GM12878 (cell line): ENCODE measurements around the gene ZBTB32. TPM values are rescaled to one million over a fixed set of nuclear protein-coding genes. Genes with fewer than 3 reads are reported as not detected.
A peak's percentile ranks its signal among the peaks of the same experiment; 100 is the strongest.

Source experiments
- ATAC-seq: fragments of 200-7000 bp; cut with Tn5 transposase; 3 replicates; pipeline ENCODE4 v1.9.1; 2020; ENCODE audit warnings: mild to moderate bottlenecking, moderate library complexity
- BruUV-seq: library from RNA; stranded (reverse); fragments of 400-500 nt; replicated peaks from 2 replicates; lab custom pipeline; 2021; lab: Mats Ljungman, UMichigan
- CTCF ChIA-PET: fragments of 300-600 bp; sonication (Branson Sonifier 250); formaldehyde crosslinking; extraction: SDS; loops from one replicate; lab custom pipeline; 2021; ENCODE audit warnings: inconsistent platforms; lab: Yijun Ruan, JAX
- POLR2A ChIA-PET: fragments of 350-600 bp; formaldehyde crosslinking; extraction: SDS; loops from one replicate; lab custom pipeline; 2021; ENCODE audit warnings: inconsistent platforms; lab: Charles Lee
- RAD21 ChIA-PET: fragments of 300-600 bp; sonication (Branson Sonifier 250); formaldehyde crosslinking; loops from one replicate; lab custom pipeline; 2023; ENCODE audit warnings: antibody characterized with exemption; ENCODE audit not compliant: unreplicated experiment; lab: Charles Lee
- SMC1A ChIA-PET: fragments of 300-600 bp; sonication (Branson Sonifier 250); formaldehyde crosslinking; loops from one replicate; lab custom pipeline; 2023; ENCODE audit not compliant: unreplicated experiment, uncharacterized antibody; lab: Charles Lee
- DNase-seq: peaks from one replicate; pipeline ENCODE4 v3.0.0-alpha.2; 2011; ENCODE audit warnings: low read depth, low spot score
- FAIRE-seq: peaks from 3 replicates; lab custom pipeline; 2011; peaks lifted over from hg19 to GRCh38; lab: Jason Lieb, UNC
- H2AFZ ChIP-seq: 2 replicates; pipeline ENCODE4 v1.6.0; 2011; ENCODE audit warnings: low read depth, low read length, control low read depth; ENCODE audit not compliant: control insufficient read depth
- H3K27ac ChIP-seq: 2 replicates; pipeline ENCODE4 v1.5.1; 2011; ENCODE audit warnings: control low read depth; ENCODE audit not compliant: control insufficient read depth, insufficient read depth
- H3K27me3 ChIP-seq, 2 experiments: replicated peaks in 1 of 2; 2 replicates each; pipeline versions ENCODE4 v1.6.0 to v1.6.1; 2011; ENCODE audit warnings: low read length in 1 of 2; ENCODE audit not compliant: control insufficient read depth in 2 of 2, insufficient read depth in 2 of 2
- H3K36me3 ChIP-seq, 2 experiments: 2 replicates each; pipeline ENCODE4 v1.5.1; 2011; ENCODE audit warnings: low read length in 1 of 2; ENCODE audit not compliant: control insufficient read depth in 2 of 2, insufficient read depth in 2 of 2
- H3K4me1 ChIP-seq: 2 replicates; pipeline ENCODE4 v1.6.1; 2011; ENCODE audit warnings: mild to moderate bottlenecking, low read length, moderate library complexity, mixed read lengths; ENCODE audit not compliant: control insufficient read depth, insufficient read depth
- H3K4me2 ChIP-seq: 2 replicates; pipeline ENCODE4 v1.6.0; 2011; ENCODE audit warnings: control low read depth; ENCODE audit not compliant: control insufficient read depth, insufficient read depth
- H3K4me3 ChIP-seq: fragments of 200-600 bp; sonication (generic); 2 replicates; pipeline ENCODE4 v1.5.1; 2016
- H3K79me2 ChIP-seq: 2 replicates; pipeline ENCODE4 v1.6.0; 2011; ENCODE audit warnings: low read length; ENCODE audit not compliant: control insufficient read depth, insufficient read depth
- H3K9ac ChIP-seq: 2 replicates; pipeline ENCODE4 v1.8.0; 2011; ENCODE audit warnings: low read length, control low read depth, mixed read lengths; ENCODE audit not compliant: control insufficient read depth, insufficient read depth
- H3K9me3 ChIP-seq: replicated peaks from 3 replicates; pipeline ENCODE4 v1.5.1; 2011; ENCODE audit warnings: mild to moderate bottlenecking, low read length; ENCODE audit not compliant: control insufficient read depth, insufficient read depth
- H4K20me1 ChIP-seq: 2 replicates; pipeline ENCODE4 v1.6.0; 2011; ENCODE audit not compliant: control insufficient read depth, insufficient read depth
- CREB1 ChIP-seq: IDR thresholded peaks from 2 replicates; pipeline ENCODE4 v1.6.1; 2012; ENCODE audit warnings: low read depth, mild to moderate bottlenecking, inconsistent platforms
- E2F4 ChIP-seq: IDR thresholded peaks from 2 replicates; pipeline ENCODE4 v1.6.1; 2012; ENCODE audit warnings: low read depth, low read length, improper control_type of control experiment
- EP300 ChIP-seq, 2 experiments: fragments of 150-350 bp in 1 of 2; IDR thresholded peaks; 2 replicates each; pipeline ENCODE4 v1.6.1; 2011 to 2012; ENCODE audit warnings: low read depth in 2 of 2, low read length in 2 of 2, borderline replicate concordance in 1 of 2, improper control_type of control experiment in 1 of 2, inconsistent platforms in 1 of 2; ENCODE audit not compliant: control insufficient read depth in 1 of 2
- HDGF ChIP-seq: fragments of 450-650 bp; IDR thresholded peaks from 2 replicates; pipeline ENCODE4 v1.6.1; 2016; ENCODE audit warnings: antibody characterized with exemption
- POLR2A ChIP-seq: IDR thresholded peaks from 2 replicates; pipeline ENCODE4 v1.6.1; 2011; ENCODE audit warnings: low read depth, mild to moderate bottlenecking, low read length
- WGBS: methylation state at CpG from one replicate; pipeline ENCODE4 v1.1.6; 2016; ENCODE audit warnings: low lambda C conversion rate; ENCODE audit not compliant: insufficient replicate concordance, insufficient coverage; ENCODE audit errors: missing lambda C conversion rate; 5-methylcytosine and 5-hydroxymethylcytosine counted together
- in situ Hi-C: fragments of 300-500 bp; cut with MboI; formaldehyde crosslinking; loops from 9 replicates; pipeline ENCODE4 v1.14.3; 2018; ENCODE audit warnings: mixed read lengths
- intact Hi-C: fragments of 100-400 bp; cut with micrococcal nuclease; formaldehyde crosslinking; loops from one replicate; pipeline ENCODE4 v1.14.2; 2022; ENCODE audit not compliant: unreplicated experiment
- polyA plus RNA-seq, 11 experiments: library from polyadenylated mRNA; depleted of rRNA in 4 of 11; unstranded in 6 of 11; stranded (reverse) in 5 of 11; fragments of >200 nt; fragmentation: Nextera tagmentation in 4 of 11; fragmentation: Illumina TruSeq in 1 of 11; extraction: Ambion mirVana in 4 of 11; extraction: Trizol in 1 of 11; gene quantifications; 1 replicate in 1 of 11; 2 replicates in 10 of 11; pipeline versions ENCODE4 v1.2.1 to v1.2.3, GENCODE V29; 2011 to 2016; ENCODE audit warnings: inconsistent platforms in 2 of 11, missing spikeins in 2 of 11, low read depth in 1 of 11
- total RNA-seq, 4 experiments: library from RNA; depleted of rRNA in 3 of 4; stranded (reverse); fragments of >200 nt in 3 of 4; fragmentation: Illumina TruSeq in 1 of 4; extraction: Trizol in 1 of 4; gene quantifications; 2 replicates each; pipeline versions ENCODE4 v1.2.1 to v1.2.3, GENCODE V29; 2013 to 2021
- TF ChIP-seq, protein P1 (sequence below): fragments of 450-650 bp; formaldehyde crosslinking; IDR thresholded peaks from 2 replicates; pipeline ENCODE4 v1.4.0; 2020; ENCODE audit warnings: mild to moderate bottlenecking, moderate library complexity

ZBTB32 gene
- total and polyA plus RNA-seq, 10 of the 15 experiments (the other 5 are each of a cell fraction or from before 2014, with no cell fraction given) = 1.0 to 46.7 (median 16.0) TPM

DNA sequence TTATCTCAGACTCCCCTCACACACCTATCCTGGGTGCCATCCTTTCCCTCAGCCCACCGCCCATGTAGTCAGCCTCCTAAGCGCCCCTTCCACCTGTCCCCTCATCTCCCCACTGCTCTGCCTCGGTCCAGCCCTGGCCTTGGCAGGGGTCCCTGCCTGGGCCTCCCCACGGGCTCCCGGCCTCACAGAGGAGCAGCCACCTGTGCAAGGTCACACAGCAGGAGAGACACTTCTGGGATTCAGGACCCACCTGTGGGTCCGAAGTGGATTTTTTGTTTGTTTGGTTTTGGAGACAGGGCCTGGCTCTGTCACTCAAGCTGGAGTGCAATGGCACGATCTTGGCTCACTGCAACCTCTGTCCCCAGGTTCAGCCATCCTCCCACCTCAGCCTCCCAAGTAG is 38.8 kb upstream of the ZBTB32 start (continued):
- TF ChIP-seq E2F4 = no peak
- TF ChIP-seq CREB1 = no peak
- no peak for TF ChIP-seq EP300 (IDR thresholded peaks at IDR 0.05; ENCODE audit: borderline replicate concordance in 1 of 2, control insufficient read depth in 1 of 2, low read depth in 2 of 2, low read length in 2 of 2)
- TF ChIP-seq HDGF = no peak
- TF ChIP-seq, all 136 proteins: peak for 0

GRCh38 chr19:35666251-35666913 is 38.0 kb upstream of the ZBTB32 start, which contains the start of gene UPK1A:
Gene UPK1A, plus strand, starts transcription at chr19:35666517. Its CDS starts 296 bp downstream, at chr19:35666813.
- H3K4me1 ChIP-seq = no peaks in the 10 kb centered on the region
- no peak within 1 kb of the TSS for H3K27ac ChIP-seq
- ChIA-PET SMC1A (no interaction called here), POLR2A (no interaction called here), CTCF (no interaction called here), RAD21 (no interaction called here)
- DNase-seq (no peak), ATAC-seq (no peak), FAIRE-seq (no peak)
- peaks cover 0 to 4% of the 10 kb centered on the region in 2 experiments; a peak in 2 of 4 replicates for H3K36me3 ChIP-seq
- WGBS = 73% methylated on average over 16 of the region's 16 CpGs
- TF ChIP-seq, protein P1, sequence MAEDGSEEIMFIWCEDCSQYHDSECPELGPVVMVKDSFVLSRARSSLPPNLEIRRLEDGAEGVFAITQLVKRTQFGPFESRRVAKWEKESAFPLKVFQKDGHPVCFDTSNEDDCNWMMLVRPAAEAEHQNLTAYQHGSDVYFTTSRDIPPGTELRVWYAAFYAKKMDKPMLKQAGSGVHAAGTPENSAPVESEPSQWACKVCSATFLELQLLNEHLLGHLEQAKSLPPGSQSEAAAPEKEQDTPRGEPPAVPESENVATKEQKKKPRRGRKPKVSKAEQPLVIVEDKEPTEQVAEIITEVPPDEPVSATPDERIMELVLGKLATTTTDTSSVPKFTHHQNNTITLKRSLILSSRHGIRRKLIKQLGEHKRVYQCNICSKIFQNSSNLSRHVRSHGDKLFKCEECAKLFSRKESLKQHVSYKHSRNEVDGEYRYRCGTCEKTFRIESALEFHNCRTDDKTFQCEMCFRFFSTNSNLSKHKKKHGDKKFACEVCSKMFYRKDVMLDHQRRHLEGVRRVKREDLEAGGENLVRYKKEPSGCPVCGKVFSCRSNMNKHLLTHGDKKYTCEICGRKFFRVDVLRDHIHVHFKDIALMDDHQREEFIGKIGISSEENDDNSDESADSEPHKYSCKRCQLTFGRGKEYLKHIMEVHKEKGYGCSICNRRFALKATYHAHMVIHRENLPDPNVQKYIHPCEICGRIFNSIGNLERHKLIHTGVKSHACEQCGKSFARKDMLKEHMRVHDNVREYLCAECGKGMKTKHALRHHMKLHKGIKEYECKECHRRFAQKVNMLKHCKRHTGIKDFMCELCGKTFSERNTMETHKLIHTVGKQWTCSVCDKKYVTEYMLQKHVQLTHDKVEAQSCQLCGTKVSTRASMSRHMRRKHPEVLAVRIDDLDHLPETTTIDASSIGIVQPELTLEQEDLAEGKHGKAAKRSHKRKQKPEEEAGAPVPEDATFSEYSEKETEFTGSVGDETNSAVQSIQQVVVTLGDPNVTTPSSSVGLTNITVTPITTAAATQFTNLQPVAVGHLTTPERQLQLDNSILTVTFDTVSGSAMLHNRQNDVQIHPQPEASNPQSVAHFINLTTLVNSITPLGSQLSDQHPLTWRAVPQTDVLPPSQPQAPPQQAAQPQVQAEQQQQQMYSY (CRISPR knock-in tag) = no peak
- TF ChIP-seq POLR2A = peak; percentile 15; the same call in 1 of the 2 replicates
- H2AFZ ChIP-seq = no peak within 1 kb of the TSS
- H3K9me3 ChIP-seq = no peaks in the 10 kb centered on the region
- intact Hi-C loops = no loop called here
- H3K4me2 ChIP-seq = no peak within 1 kb of the TSS
- H3K27me3 ChIP-seq = no peaks in the 10 kb centered on the region
- no peaks in the 10 kb centered on the region for H3K79me2 ChIP-seq
- H3K9ac ChIP-seq = no peak within 1 kb of the TSS
- in situ Hi-C loops = no loop called here
- H4K20me1 ChIP-seq = no peaks in the 10 kb centered on the region
- BruUV-seq = no TSS peak
- H3K4me3 ChIP-seq = no peak within 1 kb of the TSS
